Fibroblast of peridontal ligament (primary cell): ENCODE data around the gene TMEM87B.
"Not testable (repeated sequence)": the region's sequence is repeated elsewhere in the genome, so short reads cannot be mapped to it uniquely, and the experiment has no call there.

ENCODE experiments used
- DNase-seq: peaks from one replicate; pipeline ENCODE4 v3.0.0-alpha.2; 2010; ENCODE audit errors: extremely low read depth

The TMEM87B gene

GRCh38 chr2:112065966-112066365 is 10.9 kb downstream of the TMEM87B start:
- peak; percentile 88 for DNase-seq

GRCh38 chr2:112069794-112070193 is 14.7 kb downstream of the TMEM87B start:
- not testable (repeated sequence) for DNase-seq

- DNase-seq: no peak
These were observed 18.8 kb downstream of the TMEM87B start for GRCh38 chr2:112073875-112074274.

GRCh38 chr2:112074506-112074905 is 19.4 kb downstream of the TMEM87B start:
- DNase-seq: peak; percentile 15

GRCh38 chr2:112075490-112076260 is 20.6 kb downstream of the TMEM87B start:
- DNase-seq: peak; percentile 8

- peak; percentile 40 for DNase-seq
These were observed 22.7 kb downstream of the TMEM87B start for GRCh38 chr2:112077814-112078213.

- peak; percentile 36 for DNase-seq
These were observed 26.2 kb downstream of the TMEM87B start for GRCh38 chr2:112081262-112081661.

- no peak for DNase-seq
These were observed 29.8 kb downstream of the TMEM87B start for GRCh38 chr2:112084689-112085374.

GRCh38 chr2:112085375-112085730 is 30.3 kb downstream of the TMEM87B start:
- DNase-seq: no peak

GRCh38 chr2:112085916-112086669 is 31.0 kb downstream of the TMEM87B start:
- DNase-seq: no peak

GRCh38 chr2:112087346-112088020 is 32.4 kb downstream of the TMEM87B start:
- DNase-seq: no peak

- DNase-seq: no peak
These were observed 34.3 kb downstream of the TMEM87B start for GRCh38 chr2:112089375-112089774.

- peak; percentile 70 for DNase-seq
These were observed 37.4 kb downstream of the TMEM87B start for GRCh38 chr2:112092286-112093041.

- peak; percentile 17 for DNase-seq
These were observed 38.1 kb downstream of the TMEM87B start for GRCh38 chr2:112093216-112093615.

GRCh38 chr2:112095681-112096080 is 40.6 kb downstream of the TMEM87B start:
- DNase-seq: peak; percentile 16

GRCh38 chr2:112096098-112096497 is 41.0 kb downstream of the TMEM87B start:
- no peak for DNase-seq

GRCh38 chr2:112108178-112108832 is 53.2 kb downstream of the TMEM87B start:
- no peak for DNase-seq

GRCh38 chr2:112109278-112109677 is 54.2 kb downstream of the TMEM87B start:
- no peak for DNase-seq

GRCh38 chr2:112110966-112111365 is 55.9 kb downstream of the TMEM87B start:
- peak; percentile 31 for DNase-seq

- not testable (repeated sequence) for DNase-seq
These were observed 58.3 kb downstream of the TMEM87B start for GRCh38 chr2:112113354-112113753.

- DNase-seq: no peak
These were observed 63.1 kb downstream of the TMEM87B start for GRCh38 chr2:112118148-112118547.
